GM12878 (cell line): ENCODE results near the gene CLDN24. TPM values are rescaled to one million over a fixed set of nuclear protein-coding genes. Genes with fewer than 3 reads are reported as not detected.

ENCODE experiments used
- ATF7 ChIP-seq: fragments of 450-650 bp; IDR thresholded peaks from 2 replicates; pipeline ENCODE4 v1.6.1; 2016; ENCODE audit warnings: low read depth, mild to moderate bottlenecking
- HSF1 ChIP-seq: fragments of 150-350 bp; IDR thresholded peaks from 2 replicates; pipeline ENCODE4 v1.6.1; 2014; ENCODE audit warnings: mild to moderate bottlenecking, low read depth, low read length
- MLLT1 ChIP-seq: fragments of 450-650 bp; IDR thresholded peaks from 2 replicates; pipeline ENCODE4 v1.6.1; 2016; ENCODE audit warnings: mild to moderate bottlenecking
- MTA2 ChIP-seq: fragments of 450-650 bp; IDR thresholded peaks from 2 replicates; pipeline ENCODE4 v1.6.1; 2016; ENCODE audit warnings: low read depth, mild to moderate bottlenecking, moderate library complexity
- NFYA ChIP-seq: IDR thresholded peaks from 2 replicates; pipeline ENCODE4 v1.6.1; 2011; ENCODE audit warnings: low read depth, mild to moderate bottlenecking, low read length, improper control_type of control experiment, borderline replicate concordance
- PAX5 ChIP-seq: IDR thresholded peaks from 2 replicates; pipeline ENCODE4 v1.6.1; 2011; ENCODE audit warnings: low read depth, low read length, borderline replicate concordance
- RELA ChIP-seq: fragments of 450-650 bp; IDR thresholded peaks from 2 replicates; pipeline ENCODE4 v1.8.0; 2014; ENCODE audit warnings: borderline replicate concordance; ENCODE audit not compliant: partially characterized antibody
- SMAD1 ChIP-seq: fragments of 450-650 bp; IDR thresholded peaks from 2 replicates; pipeline ENCODE4 v1.6.1; 2018; ENCODE audit warnings: mild to moderate bottlenecking, low read depth; ENCODE audit not compliant: partially characterized antibody
- SP1 ChIP-seq: IDR thresholded peaks from one replicate; pipeline ENCODE4 v1.6.1; 2011; ENCODE audit warnings: low read depth, low read length
- SUZ12 ChIP-seq: fragments of 200-600 bp; sonication (generic); IDR thresholded peaks from one replicate; pipeline ENCODE4 v1.6.1; 2018; ENCODE audit warnings: antibody characterized with exemption, mild to moderate bottlenecking; ENCODE audit not compliant: unreplicated experiment
- USF2 ChIP-seq: IDR thresholded peaks from 2 replicates; pipeline ENCODE4 v1.6.1; 2011; ENCODE audit warnings: low read depth, low read length, improper control_type of control experiment, borderline replicate concordance
- ZBTB11 ChIP-seq: fragments of 450-650 bp; formaldehyde crosslinking; IDR thresholded peaks from 2 replicates; pipeline ENCODE4 v1.5.0; 2022; ENCODE audit warnings: mild to moderate bottlenecking, missing genetic modification characterization
- ZNF687 ChIP-seq: fragments of 450-650 bp; IDR thresholded peaks from 2 replicates; pipeline ENCODE4 v1.6.1; 2017; ENCODE audit warnings: mild to moderate bottlenecking, moderate library complexity
- polyA plus RNA-seq, 11 experiments: library from polyadenylated mRNA; depleted of rRNA in 4 of 11; unstranded in 6 of 11; stranded (reverse) in 5 of 11; fragments of >200 nt; fragmentation: Nextera tagmentation in 4 of 11; fragmentation: Illumina TruSeq in 1 of 11; extraction: Ambion mirVana in 4 of 11; extraction: Trizol in 1 of 11; gene quantifications; 1 replicate in 1 of 11; 2 replicates in 10 of 11; pipeline versions ENCODE4 v1.2.1 to v1.2.3, GENCODE V29; 2011 to 2016; ENCODE audit warnings: inconsistent platforms in 2 of 11, missing spikeins in 2 of 11, low read depth in 1 of 11
- total RNA-seq, 4 experiments: library from RNA; depleted of rRNA in 3 of 4; stranded (reverse); fragments of >200 nt in 3 of 4; fragmentation: Illumina TruSeq in 1 of 4; extraction: Trizol in 1 of 4; gene quantifications; 2 replicates each; pipeline versions ENCODE4 v1.2.1 to v1.2.3, GENCODE V29; 2013 to 2021

CLDN24 gene
- total and polyA plus RNA-seq, 10 of the 15 experiments (the other 5 are each of a cell fraction or from before 2014, with no cell fraction given) = not detected

- TF ChIP-seq MLLT1 (no peak), PAX5 (no peak), MTA2 (no peak), HSF1 (no peak), ZBTB11 (no peak), RELA (no peak), SP1 (no peak), SMAD1 (no peak), USF2 (no peak), SUZ12 (no peak), ZNF687 (no peak), NFYA (no peak), ATF7 (no peak)
Observed at GRCh38 chr4:183356173-183356830, 34.1 kb upstream of the CLDN24 start (continued).
